LNCaP clone FGC (cell line): Measurements from ENCODE around the gene PDE4D.
"Not testable (repeated sequence)": the region's sequence is repeated elsewhere in the genome, so short reads cannot be mapped to it uniquely, and the experiment has no call there.

ENCODE experiments used
- DNase-seq: peaks from one replicate; pipeline ENCODE4 v3.0.0-alpha.2; 2011; ENCODE audit warnings: low read depth
- H3K4me3 ChIP-seq: 2 replicates; pipeline ENCODE4 v1.5.1; 2011; ENCODE audit warnings: mild to moderate bottlenecking, low read depth, low read length, control low read depth
- TF ChIP-seq, protein P1 (sequence below): IDR thresholded peaks from 2 replicates; pipeline ENCODE4 v1.5.1; 2012; ENCODE audit warnings: mild to moderate bottlenecking; ENCODE audit not compliant: control insufficient read depth, insufficient read depth; ENCODE audit errors: extremely low read depth

Gene PDE4D

DNA sequence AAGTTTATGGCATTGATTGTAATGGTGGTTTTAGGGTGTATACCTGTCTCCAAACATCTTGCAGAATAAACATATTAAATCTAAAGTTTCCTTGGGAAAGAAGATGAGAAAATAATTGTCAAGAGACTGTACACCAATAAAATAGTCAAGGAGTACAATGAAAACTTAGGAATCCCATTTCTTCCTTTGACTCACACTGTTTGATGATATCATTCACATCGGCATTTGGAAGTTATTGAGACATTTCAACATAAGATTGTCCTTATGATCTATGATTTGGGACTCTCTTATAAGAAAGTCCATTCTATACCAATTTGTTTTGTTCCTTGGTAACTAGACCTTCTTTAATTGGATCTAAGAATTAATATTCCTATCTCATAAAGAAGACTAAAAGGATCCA is 828.0 kb downstream of the PDE4D start:
- no peak overlapping the region for H3K4me3 ChIP-seq
- no peak for DNase-seq
- TF ChIP-seq, protein P1, sequence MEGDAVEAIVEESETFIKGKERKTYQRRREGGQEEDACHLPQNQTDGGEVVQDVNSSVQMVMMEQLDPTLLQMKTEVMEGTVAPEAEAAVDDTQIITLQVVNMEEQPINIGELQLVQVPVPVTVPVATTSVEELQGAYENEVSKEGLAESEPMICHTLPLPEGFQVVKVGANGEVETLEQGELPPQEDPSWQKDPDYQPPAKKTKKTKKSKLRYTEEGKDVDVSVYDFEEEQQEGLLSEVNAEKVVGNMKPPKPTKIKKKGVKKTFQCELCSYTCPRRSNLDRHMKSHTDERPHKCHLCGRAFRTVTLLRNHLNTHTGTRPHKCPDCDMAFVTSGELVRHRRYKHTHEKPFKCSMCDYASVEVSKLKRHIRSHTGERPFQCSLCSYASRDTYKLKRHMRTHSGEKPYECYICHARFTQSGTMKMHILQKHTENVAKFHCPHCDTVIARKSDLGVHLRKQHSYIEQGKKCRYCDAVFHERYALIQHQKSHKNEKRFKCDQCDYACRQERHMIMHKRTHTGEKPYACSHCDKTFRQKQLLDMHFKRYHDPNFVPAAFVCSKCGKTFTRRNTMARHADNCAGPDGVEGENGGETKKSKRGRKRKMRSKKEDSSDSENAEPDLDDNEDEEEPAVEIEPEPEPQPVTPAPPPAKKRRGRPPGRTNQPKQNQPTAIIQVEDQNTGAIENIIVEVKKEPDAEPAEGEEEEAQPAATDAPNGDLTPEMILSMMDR: no peak

DNA sequence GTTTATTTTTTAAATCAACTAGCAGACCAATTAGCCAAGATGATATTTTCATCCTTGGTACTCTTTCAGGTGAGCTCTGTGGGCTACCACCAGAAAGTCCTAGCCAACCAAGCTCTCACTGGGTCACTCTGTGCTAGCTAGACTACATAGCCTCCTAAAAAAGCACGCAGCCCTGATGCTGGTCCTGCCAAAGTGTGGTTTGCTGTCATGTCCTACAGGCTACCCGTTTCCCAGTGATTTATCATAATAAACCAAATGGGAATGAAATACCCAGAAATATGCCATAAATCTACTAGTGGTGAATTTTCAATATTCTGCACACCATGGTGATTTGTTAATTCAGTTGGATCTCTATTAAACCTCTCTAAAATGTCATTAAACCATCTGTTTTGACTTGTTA is 829.2 kb downstream of the PDE4D start:
- H3K4me3 ChIP-seq: no peak overlapping the region
- TF ChIP-seq, protein P1: no peak
- DNase-seq: no peak

DNA sequence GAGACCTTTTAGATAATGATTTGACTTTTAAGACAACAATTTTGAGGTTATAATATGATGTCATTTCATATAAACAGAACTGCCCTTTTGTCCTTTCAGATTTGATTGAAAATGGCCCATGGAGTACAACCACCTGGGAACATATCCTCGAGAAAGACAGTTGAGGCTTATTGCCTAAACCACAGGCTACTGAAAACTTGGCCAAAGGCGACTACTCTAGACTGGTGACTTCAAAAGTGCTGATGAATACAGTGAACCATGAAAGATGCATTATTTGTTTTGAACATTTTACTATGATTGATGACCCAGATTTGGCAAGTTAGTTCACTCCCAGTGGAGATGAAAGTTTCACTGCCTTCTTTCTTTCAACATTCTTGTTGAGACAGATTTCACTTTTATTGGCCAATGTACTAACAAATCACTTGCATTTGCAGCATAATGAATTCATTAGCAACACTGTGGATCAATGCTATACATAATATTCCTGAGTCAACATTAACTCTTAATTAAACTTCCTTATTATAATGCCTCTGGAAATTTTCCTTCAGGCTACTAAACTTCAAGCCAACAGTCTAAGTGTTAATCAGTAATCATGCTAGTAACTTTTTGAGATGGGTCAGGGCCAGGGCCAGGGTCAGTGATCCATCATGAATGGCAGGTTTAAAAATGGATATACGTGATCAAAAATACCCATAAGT is 830.4 kb downstream of the PDE4D start:
- TF ChIP-seq, protein P1: no peak
- no peak overlapping the region for H3K4me3 ChIP-seq
- DNase-seq: peak; percentile 15

DNA sequence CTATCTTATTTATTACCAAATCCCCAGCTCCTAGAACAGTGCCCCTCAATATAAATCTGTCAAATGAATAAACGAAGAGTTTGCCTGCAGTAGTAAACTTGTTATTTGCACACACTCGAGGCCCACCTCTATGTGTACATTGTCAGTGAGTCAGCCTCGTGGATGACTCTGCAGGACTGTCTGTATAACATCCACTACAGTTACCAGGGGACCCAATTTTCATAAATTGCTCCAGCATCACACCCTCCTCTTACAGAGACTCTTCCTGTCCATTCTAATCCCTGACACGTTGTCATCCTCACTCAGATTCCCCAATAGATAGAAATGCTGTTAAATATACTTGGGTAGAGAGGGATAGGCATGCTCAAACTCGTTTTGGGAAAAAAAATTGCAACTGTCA is 832.1 kb downstream of the PDE4D start:
- DNase-seq: no peak
- TF ChIP-seq, protein P1: no peak
- H3K4me3 ChIP-seq: no peak overlapping the region

DNA sequence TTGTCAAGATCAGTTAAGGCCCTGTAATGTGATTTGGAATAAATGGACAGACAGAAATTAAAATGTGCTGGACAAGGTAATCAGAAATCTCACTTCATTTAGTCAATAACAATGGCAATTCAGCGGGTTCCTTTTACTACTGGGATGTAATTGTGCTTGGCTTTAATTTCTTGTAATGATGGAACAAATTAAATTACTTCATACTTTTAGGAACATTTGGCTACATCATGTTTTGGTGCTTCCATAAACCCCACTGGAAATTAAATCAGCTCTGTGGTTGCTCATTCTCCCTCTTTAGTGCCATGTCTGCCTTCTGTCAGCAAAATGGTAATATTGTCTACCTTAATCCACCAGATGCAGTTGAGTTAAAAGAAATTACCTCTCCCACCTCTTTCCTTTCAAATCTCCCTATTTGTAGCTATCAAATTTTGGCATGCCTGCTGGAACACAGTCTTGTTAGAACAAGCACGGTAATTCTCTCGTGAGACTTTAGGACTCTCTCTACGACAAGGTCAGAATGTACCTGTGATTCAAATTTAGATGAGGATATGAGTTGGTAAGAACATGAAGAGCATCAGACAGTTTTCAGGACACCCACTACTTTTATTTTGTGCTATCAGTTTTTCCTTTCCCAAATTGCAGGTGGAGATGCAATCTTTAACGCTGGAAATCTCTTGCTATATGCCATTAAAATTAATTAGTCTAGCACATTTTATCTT is 834.4 kb downstream of the PDE4D start:
- DNase-seq: no peak
- TF ChIP-seq, protein P1: no peak
- no peak overlapping the region for H3K4me3 ChIP-seq

DNA sequence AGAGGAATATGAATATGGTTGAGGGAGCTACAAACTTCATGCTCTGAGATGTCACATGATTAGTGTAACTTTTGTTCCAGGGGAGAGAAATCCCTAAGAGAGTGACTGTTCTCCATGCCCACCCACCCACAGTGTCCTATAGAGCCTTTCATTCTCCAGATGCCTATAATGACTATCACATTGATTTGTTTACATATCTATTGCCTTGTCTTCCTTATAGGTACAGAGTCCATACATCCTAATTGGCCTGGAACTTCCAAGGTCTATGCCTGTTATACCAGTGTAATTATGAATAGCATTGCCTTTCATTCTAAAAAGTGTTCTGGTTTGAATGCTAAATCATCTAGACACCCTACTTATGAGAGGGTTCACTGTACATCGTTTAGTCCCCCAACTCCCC is 835.3 kb downstream of the PDE4D start:
- no peak overlapping the region for H3K4me3 ChIP-seq
- TF ChIP-seq, protein P1: no peak
- no peak for DNase-seq

DNA sequence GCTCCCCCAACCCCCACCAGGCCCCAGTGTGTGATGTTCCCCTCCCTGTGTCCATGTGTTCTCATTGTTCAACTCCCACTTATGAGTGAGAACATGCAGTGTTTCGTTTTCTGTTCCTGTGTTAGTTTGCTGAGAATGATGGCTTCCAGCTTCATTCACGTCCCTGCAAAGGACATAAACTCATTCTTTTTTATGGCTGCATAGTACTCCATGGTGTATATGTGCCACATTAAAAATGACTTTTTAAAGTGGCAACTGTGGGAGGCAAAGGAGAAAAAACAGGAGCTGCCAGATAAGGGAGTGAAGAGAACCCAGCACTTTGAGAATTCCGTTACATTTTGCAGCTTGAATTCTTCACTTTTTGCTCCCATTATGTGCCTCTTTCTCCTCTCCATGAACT is 836.9 kb downstream of the PDE4D start:
- DNase-seq, H3K4me3 ChIP-seq: not testable (repeated sequence)
